GM12875 (cell line): ENCODE data around the gene C2orf76.

Experiments used
- H3K4me3 ChIP-seq: one replicate; pipeline ENCODE4 v1.5.1; 2011; ENCODE audit warnings: low read depth, low read length, control low read depth
- CTCF ChIP-seq: IDR thresholded peaks from 2 replicates; pipeline ENCODE4 v1.5.1; 2011; ENCODE audit warnings: low read depth, mild to moderate bottlenecking, control low read depth, inconsistent platforms, low read length, moderate library complexity, borderline replicate concordance; ENCODE audit not compliant: insufficient read depth

Gene C2orf76

DNA sequence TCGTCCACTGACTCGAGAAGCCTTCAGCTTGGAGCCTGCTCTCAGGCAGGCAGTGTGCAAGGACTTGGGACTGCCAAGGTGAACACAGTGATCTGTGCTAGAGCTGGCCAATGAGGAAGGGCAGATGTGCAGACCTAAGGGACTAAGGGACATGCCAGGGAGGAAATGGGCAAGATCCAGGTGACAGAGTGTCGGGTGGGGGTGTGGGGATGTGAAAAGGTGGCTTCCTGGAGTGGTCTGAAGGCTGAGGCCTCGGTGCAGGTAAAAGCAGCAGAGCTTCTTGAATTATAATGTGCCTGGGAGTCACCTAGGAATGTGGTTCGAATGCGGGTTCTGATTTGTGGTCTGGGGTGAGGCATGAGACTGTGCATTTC, 101.0 kb downstream of the C2orf76 start:
- no peak for TF ChIP-seq CTCF
- no peak overlapping the region for H3K4me3 ChIP-seq

DNA sequence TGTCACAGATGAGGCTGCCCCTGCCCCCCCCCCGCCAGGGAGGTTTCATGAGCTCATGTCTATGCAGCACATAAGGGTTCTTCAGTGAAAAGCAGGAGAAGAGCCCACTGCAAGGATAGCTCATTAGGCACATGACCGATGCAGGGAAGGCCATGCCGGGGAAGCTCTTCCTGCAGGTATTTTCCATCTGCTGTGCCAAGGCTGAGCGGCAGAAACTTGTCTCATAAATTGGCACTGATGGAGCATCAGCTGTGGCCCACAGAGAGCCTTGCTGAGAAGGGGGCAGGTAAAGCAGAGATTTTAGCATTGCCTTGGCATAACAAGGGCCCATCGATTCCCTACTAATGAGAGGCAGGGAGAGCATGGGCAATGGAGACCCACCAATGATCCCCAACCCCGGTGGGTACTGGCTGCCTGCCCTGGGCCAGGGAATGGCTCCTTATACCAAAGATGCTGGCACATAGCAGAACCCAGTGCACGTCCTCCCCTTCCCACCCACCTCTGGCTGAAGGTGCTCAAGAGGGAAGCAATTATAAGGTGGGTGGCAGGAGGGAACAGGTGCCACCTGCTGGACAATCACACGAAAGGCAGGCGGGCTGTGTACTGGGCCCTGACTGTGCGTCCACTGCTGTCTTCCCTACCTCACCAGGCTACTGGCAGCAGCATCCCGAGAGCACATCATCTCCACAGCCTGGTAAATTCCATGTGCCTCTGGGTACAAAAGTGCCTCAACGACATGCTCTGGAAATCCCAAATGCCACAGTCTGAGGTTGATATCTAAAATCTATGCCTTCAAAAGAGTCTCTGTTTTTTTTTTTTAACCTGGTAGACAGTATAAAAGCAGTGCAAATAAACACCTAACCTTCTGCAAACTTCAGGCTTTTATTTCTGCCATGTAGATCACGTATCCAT, 101.6 kb downstream of the C2orf76 start:
- peak; percentile 96 for TF ChIP-seq CTCF

GRCh38 chr2:119263656-119264055, 103.0 kb downstream of the C2orf76 start:
- no peak overlapping the region for H3K4me3 ChIP-seq
- TF ChIP-seq CTCF, result no peak

More for the DNA sequence above, 101.6 kb downstream of the C2orf76 start:
- no peak overlapping the region for H3K4me3 ChIP-seq

GRCh38 chr2:119263025-119263424, 103.6 kb downstream of the C2orf76 start:
- TF ChIP-seq CTCF, result no peak
- H3K4me3 ChIP-seq, result no peak overlapping the region

DNA sequence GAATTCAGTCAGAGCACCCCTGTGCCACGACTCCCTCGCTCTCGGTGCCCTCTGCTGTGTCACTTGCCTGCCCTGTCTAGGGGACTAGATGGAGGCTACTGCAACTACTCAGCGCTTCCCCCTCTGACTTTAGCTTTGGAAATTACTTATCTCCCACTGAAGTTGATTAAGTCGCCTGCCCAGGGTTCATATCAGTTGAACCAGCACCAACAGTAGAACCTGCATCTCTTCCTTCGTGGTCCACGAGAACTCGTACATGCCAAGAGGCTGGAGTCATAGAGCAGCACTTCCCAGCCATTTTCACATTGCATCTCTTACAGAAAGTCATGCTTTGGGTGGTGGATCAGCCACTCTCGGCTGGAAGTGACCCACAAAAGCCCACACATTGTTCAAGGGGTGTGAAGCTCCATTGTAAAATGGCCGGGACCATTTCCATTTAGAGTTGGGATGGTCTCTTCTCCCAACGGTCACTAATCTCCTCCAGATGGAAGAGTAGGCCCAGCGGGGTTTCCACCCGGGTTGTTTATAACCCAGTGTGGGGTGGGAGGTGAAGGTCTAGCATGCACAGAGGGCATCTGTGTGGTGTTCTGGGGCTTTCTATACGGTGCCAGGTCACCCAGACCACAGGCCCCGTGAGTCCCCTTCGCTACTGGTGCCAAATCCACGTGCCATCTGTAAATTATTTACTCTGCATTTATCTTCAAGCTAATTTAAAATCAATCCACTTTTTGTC, 105.0 kb downstream of the C2orf76 start:
- TF ChIP-seq CTCF, result no peak
- H3K4me3 ChIP-seq, result no peak overlapping the region

- no peak for TF ChIP-seq CTCF
- H3K4me3 ChIP-seq, result no peak overlapping the region
Measured at GRCh38 chr2:119260646-119261492, 105.8 kb downstream of the C2orf76 start.
